GM12875 (cell line): ENCODE measurements around the gene GOLPH3L.

Experiments used
- H3K4me3 ChIP-seq: one replicate; pipeline ENCODE4 v1.5.1; 2011; ENCODE audit warnings: low read depth, low read length, control low read depth
- TF ChIP-seq, protein P1 (sequence below): IDR thresholded peaks from 2 replicates; pipeline ENCODE4 v1.5.1; 2011; ENCODE audit warnings: low read depth, mild to moderate bottlenecking, control low read depth, inconsistent platforms, low read length, moderate library complexity, borderline replicate concordance; ENCODE audit not compliant: insufficient read depth

The GOLPH3L gene

DNA sequence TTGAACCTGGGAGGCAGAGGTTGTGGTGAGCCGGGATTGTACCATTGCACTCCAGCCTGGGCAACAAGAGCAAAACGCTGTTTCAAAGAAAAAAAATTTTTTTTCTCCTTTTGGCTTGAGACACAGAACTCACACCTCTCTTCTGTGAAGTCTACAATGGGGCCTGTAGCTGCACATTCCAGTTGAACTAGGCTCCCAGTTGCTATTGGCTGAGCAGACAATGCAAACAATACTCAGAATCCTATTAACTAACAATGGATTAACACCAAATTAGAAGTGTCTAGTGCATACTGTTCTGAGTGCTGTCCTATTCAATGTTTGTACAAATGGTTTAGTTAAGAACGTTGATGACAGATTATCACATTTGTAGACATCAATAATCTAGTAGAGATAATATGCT lies 100.0 kb downstream of the GOLPH3L start:
- H3K4me3 ChIP-seq = no peak overlapping the region
- TF ChIP-seq, protein P1, sequence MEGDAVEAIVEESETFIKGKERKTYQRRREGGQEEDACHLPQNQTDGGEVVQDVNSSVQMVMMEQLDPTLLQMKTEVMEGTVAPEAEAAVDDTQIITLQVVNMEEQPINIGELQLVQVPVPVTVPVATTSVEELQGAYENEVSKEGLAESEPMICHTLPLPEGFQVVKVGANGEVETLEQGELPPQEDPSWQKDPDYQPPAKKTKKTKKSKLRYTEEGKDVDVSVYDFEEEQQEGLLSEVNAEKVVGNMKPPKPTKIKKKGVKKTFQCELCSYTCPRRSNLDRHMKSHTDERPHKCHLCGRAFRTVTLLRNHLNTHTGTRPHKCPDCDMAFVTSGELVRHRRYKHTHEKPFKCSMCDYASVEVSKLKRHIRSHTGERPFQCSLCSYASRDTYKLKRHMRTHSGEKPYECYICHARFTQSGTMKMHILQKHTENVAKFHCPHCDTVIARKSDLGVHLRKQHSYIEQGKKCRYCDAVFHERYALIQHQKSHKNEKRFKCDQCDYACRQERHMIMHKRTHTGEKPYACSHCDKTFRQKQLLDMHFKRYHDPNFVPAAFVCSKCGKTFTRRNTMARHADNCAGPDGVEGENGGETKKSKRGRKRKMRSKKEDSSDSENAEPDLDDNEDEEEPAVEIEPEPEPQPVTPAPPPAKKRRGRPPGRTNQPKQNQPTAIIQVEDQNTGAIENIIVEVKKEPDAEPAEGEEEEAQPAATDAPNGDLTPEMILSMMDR = no peak
